ENCODE measurements around the gene ACACB. TPM values are rescaled to one million over a fixed set of nuclear protein-coding genes. Genes with fewer than 3 reads are reported as not detected.

Gene ACACB
- total and polyA plus RNA-seq, 7 experiments from 2014 or later: 3.8 to 58.3 (median 30.9) TPM

DNA sequence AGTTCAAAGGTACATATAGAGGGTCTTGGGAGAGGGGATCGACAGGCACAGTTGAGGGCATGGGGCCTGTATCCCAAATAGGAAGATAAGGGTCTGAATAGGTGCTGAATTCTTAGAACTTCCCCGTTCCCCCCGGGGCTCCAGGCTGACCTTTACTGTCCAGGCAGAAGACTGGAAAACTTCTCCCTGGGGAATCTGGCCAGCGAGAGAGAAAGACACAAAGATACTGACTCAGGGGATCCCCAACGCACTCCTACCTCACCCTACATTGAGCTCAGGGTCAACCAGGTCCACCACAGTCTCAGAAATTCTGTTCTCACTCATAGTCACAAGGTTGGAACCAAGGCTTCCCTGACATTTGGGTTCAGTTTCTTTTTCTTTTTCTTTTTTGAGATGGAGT, 46.2 kb downstream of the ACACB start:
- H3K4me1 Mint-ChIP-seq: peaks cover 0 to 15% (median 5%) of the 10 kb centered on the region in 7 donors
- Histone ChIP-seq H3K4me3 (ENCODE audit: low read length) (no peak overlapping the region), H3K36me3 (ENCODE audit: control insufficient read depth in 2 of 3, insufficient read depth in 3 of 3, low read length in 3 of 3) (peaks cover 0 to under 1% (median 0%) of the 10 kb centered on the region in 3 experiments), H3K27ac (ENCODE audit: low read depth, low read length) (no peak overlapping the region), H3K27me3 (ENCODE audit: control insufficient read depth in 2 of 2, insufficient read depth in 2 of 2, low read length in 2 of 2) (no peaks in the 10 kb centered on the region), H3K4me1 (ENCODE audit: control insufficient read depth in 2 of 2, insufficient read depth in 2 of 2, low read length in 2 of 2) (no peaks in the 10 kb centered on the region), H3K9me3 (ENCODE audit: control insufficient read depth in 2 of 3, low read length in 3 of 3) (no peaks in the 10 kb centered on the region)
- DNase-seq (no peak), ATAC-seq (no peak)
- no peak overlapping the region for H3K4me3 Mint-ChIP-seq
- H3K27ac Mint-ChIP-seq: no peak overlapping the region
- no peaks in the 10 kb centered on the region for H3K27me3 Mint-ChIP-seq
- no peaks in the 10 kb centered on the region for H3K9me3 Mint-ChIP-seq
- intact Hi-C loops (cut with micrococcal nuclease): no loop called here
- POLR2A ChIA-PET: no interaction called here
- peaks cover 0 to 24% (median 7%) of the 10 kb centered on the region in 5 donors for H3K36me3 Mint-ChIP-seq
- CTCF ChIA-PET: no interaction called here

DNA sequence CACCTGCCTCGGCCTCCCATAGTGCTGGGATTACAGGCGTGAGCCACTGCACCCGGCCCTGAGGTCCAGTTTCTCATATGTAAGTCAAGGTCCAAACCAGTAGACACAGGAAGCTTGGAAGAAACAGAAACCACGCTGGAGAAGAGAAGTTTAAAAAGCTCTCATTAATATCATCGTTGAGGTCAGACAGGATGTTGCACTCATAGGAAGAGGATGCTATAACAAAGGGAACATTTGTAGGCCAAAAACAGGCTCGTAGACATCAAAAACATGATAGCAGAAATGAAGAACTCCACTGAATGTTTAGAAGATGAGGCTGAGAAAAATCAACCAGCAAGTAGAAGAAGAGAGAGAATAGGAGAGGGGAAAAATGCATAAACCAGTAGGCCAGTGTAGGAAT, 46.8 kb downstream of the ACACB start:
- H3K9me3 ChIP-seq (ENCODE audit: control insufficient read depth in 2 of 3, low read length in 3 of 3): no peaks in the 10 kb centered on the region
- no peaks in the 10 kb centered on the region for H3K9me3 Mint-ChIP-seq
- H3K36me3 ChIP-seq (ENCODE audit: control insufficient read depth in 2 of 3, insufficient read depth in 3 of 3, low read length in 3 of 3): peaks cover 0 to 6% (median 0%) of the 10 kb centered on the region in 3 experiments
- H3K27ac Mint-ChIP-seq: no peak overlapping the region
- no peaks in the 10 kb centered on the region for H3K27me3 Mint-ChIP-seq
- no peak overlapping the region for H3K27ac ChIP-seq (ENCODE audit: low read depth, low read length)
- H3K36me3 Mint-ChIP-seq: peaks cover 4 to 30% (median 11%) of the 10 kb centered on the region in 5 donors
- ChIA-PET CTCF (no interaction called here), POLR2A (no interaction called here)
- H3K4me1 ChIP-seq (ENCODE audit: control insufficient read depth in 2 of 2, insufficient read depth in 2 of 2, low read length in 2 of 2): no peaks in the 10 kb centered on the region
- intact Hi-C loops (cut with micrococcal nuclease): no loop called here
- H3K27me3 ChIP-seq (ENCODE audit: control insufficient read depth in 2 of 2, insufficient read depth in 2 of 2, low read length in 2 of 2): no peaks in the 10 kb centered on the region
- DNase-seq (no peak), ATAC-seq (no peak)
- no peak overlapping the region for H3K4me3 Mint-ChIP-seq
- H3K4me3 ChIP-seq (ENCODE audit: low read length): no peak overlapping the region
- H3K4me1 Mint-ChIP-seq: peaks cover 0 to 9% (median 5%) of the 10 kb centered on the region in 7 donors

DNA sequence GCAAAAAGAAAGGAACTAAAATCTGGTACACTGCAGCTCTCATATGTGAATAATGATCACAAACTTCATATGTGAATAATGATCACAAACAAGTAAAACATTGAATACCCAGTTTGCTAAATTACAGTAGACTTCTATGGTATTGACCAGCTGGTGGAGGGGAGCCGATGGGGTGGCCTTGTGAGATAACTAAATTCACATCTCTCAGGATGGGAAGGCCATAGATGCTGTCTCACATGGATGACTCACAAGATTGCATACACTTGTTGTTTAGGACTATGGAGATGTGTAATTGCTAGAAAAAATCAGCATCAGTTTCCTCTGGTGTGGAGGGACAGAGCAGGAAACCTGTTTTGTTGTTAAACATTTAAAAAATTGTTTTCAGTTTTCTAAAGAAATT, 49.2 kb downstream of the ACACB start:
- Mint-ChIP-seq H3K36me3 (peaks cover 6 to 46% (median 25%) of the 10 kb centered on the region in 5 donors), H3K9me3 (no peaks in the 10 kb centered on the region), H3K27me3 (no peaks in the 10 kb centered on the region), H3K4me1 (peaks cover 0 to 9% (median 5%) of the 10 kb centered on the region in 7 donors), H3K27ac (peak overlapping the region in 1 of 9 donors; percentile 32), H3K4me3 (no peak overlapping the region)
- ATAC-seq (no peak), DNase-seq (no peak)
- Histone ChIP-seq H3K9me3 (ENCODE audit: control insufficient read depth in 2 of 3, low read length in 3 of 3) (no peaks in the 10 kb centered on the region), H3K27ac (ENCODE audit: low read depth, low read length) (no peak overlapping the region), H3K36me3 (ENCODE audit: control insufficient read depth in 2 of 3, insufficient read depth in 3 of 3, low read length in 3 of 3) (peaks cover 0 to 20% (median 0%) of the 10 kb centered on the region in 3 experiments), H3K27me3 (ENCODE audit: control insufficient read depth in 2 of 2, insufficient read depth in 2 of 2, low read length in 2 of 2) (no peaks in the 10 kb centered on the region), H3K4me3 (ENCODE audit: low read length) (no peak overlapping the region), H3K4me1 (ENCODE audit: control insufficient read depth in 2 of 2, insufficient read depth in 2 of 2, low read length in 2 of 2) (no peaks in the 10 kb centered on the region)
- intact Hi-C loops (cut with micrococcal nuclease): no loop called here
- POLR2A ChIA-PET: no interaction called here
- CTCF ChIA-PET: no interaction called here

DNA sequence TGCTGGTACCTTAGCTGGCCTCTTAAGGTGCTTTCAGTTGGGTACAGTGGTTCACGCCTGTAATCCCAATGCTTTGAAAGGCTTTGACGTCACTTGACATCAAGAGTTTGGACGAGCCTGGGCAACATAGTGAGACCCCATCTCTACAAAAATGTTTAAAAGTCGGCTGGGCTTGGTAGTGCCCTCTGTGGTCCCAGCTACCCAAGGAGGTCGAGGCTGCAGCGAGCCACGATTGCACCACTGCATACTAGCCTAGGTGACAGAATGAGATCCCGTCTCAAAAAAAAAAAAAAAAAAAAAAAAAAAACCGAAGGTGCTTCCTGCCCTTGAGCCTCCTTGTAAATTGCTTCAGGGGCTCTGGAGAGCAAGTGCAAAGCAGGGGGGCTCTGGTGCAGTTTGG, 50.0 kb downstream of the ACACB start:
- ChIA-PET POLR2A (no interaction called here), CTCF (no interaction called here)
- no peak for ATAC-seq
- Histone ChIP-seq H3K4me3 (ENCODE audit: low read length) (no peak overlapping the region), H3K36me3 (ENCODE audit: control insufficient read depth in 2 of 3, insufficient read depth in 3 of 3, low read length in 3 of 3) (peaks cover 0 to 21% (median 0%) of the 10 kb centered on the region in 3 experiments), H3K4me1 (ENCODE audit: control insufficient read depth in 2 of 2, insufficient read depth in 2 of 2, low read length in 2 of 2) (no peaks in the 10 kb centered on the region), H3K27me3 (ENCODE audit: control insufficient read depth in 2 of 2, insufficient read depth in 2 of 2, low read length in 2 of 2) (no peaks in the 10 kb centered on the region), H3K27ac (ENCODE audit: low read depth, low read length) (no peak overlapping the region), H3K9me3 (ENCODE audit: control insufficient read depth in 2 of 3, low read length in 3 of 3) (no peaks in the 10 kb centered on the region)
- no peaks in the 10 kb centered on the region for H3K27me3 Mint-ChIP-seq
- H3K36me3 Mint-ChIP-seq: peaks cover 6 to 43% (median 26%) of the 10 kb centered on the region in 5 donors
- no peaks in the 10 kb centered on the region for H3K9me3 Mint-ChIP-seq
- no peak overlapping the region for H3K27ac Mint-ChIP-seq
- intact Hi-C loops (cut with micrococcal nuclease): no loop called here
- no peak overlapping the region for H3K4me3 Mint-ChIP-seq
- H3K4me1 Mint-ChIP-seq: peaks cover 0 to 9% (median 5%) of the 10 kb centered on the region in 7 donors
- DNase-seq: no peak

DNA sequence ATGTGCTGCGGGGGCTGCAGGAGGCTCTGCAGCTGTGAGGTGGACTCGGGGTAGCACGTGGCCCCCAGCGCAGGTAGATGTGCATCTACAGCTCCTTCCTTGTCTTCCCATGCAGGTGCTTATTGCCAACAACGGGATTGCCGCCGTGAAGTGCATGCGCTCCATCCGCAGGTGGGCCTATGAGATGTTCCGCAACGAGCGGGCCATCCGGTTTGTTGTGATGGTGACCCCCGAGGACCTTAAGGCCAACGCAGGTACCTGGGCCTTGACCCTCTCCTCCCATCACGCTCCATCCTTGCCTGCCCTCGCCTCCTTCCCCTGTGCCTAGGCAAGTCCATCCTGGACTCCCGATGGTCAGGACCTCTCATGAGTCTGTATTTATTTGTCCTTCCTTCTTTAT, 51.4 kb downstream of the ACACB start:
- DNase-seq (no peak), ATAC-seq (no peak)
- Mint-ChIP-seq H3K9me3 (peaks cover 0 to 2% (median 0%) of the 10 kb centered on the region in 11 donors), H3K27me3 (no peaks in the 10 kb centered on the region), H3K4me3 (no peak overlapping the region), H3K36me3 (peaks cover 16 to 57% (median 40%) of the 10 kb centered on the region in 5 donors), H3K4me1 (peaks cover 0 to 7% (median 5%) of the 10 kb centered on the region in 7 donors), H3K27ac (no peak overlapping the region)
- Histone ChIP-seq H3K4me1 (ENCODE audit: control insufficient read depth in 2 of 2, insufficient read depth in 2 of 2, low read length in 2 of 2) (no peaks in the 10 kb centered on the region), H3K36me3 (ENCODE audit: control insufficient read depth in 2 of 3, insufficient read depth in 3 of 3, low read length in 3 of 3) (peaks cover 0 to 35% (median 2%) of the 10 kb centered on the region in 3 experiments), H3K9me3 (ENCODE audit: control insufficient read depth in 2 of 3, low read length in 3 of 3) (no peaks in the 10 kb centered on the region), H3K4me3 (ENCODE audit: low read length) (no peak overlapping the region), H3K27ac (ENCODE audit: low read depth, low read length) (no peak overlapping the region), H3K27me3 (ENCODE audit: control insufficient read depth in 2 of 2, insufficient read depth in 2 of 2, low read length in 2 of 2) (no peaks in the 10 kb centered on the region)
- POLR2A ChIA-PET: no interaction called here
- CTCF ChIA-PET: no interaction called here
- intact Hi-C loops (cut with micrococcal nuclease): no loop called here

GRCh38 chr12:109169262-109169661, 52.9 kb downstream of the ACACB start:
- Histone ChIP-seq H3K4me3 (ENCODE audit: low read length) (no peak overlapping the region), H3K27ac (ENCODE audit: low read depth, low read length) (no peak overlapping the region), H3K4me1 (ENCODE audit: control insufficient read depth in 2 of 2, insufficient read depth in 2 of 2, low read length in 2 of 2) (no peaks in the 10 kb centered on the region), H3K36me3 (ENCODE audit: control insufficient read depth in 2 of 3, insufficient read depth in 3 of 3, low read length in 3 of 3) (peaks cover 0 to 48% (median 9%) of the 10 kb centered on the region in 3 experiments), H3K27me3 (ENCODE audit: control insufficient read depth in 2 of 2, insufficient read depth in 2 of 2, low read length in 2 of 2) (no peaks in the 10 kb centered on the region), H3K9me3 (ENCODE audit: control insufficient read depth in 2 of 3, low read length in 3 of 3) (no peaks in the 10 kb centered on the region)
- no peaks in the 10 kb centered on the region for H3K27me3 Mint-ChIP-seq
- ChIA-PET CTCF (no interaction called here), POLR2A (no interaction called here)
- H3K4me1 Mint-ChIP-seq: peaks cover 0 to 3% (median 0%) of the 10 kb centered on the region in 7 donors
- H3K27ac Mint-ChIP-seq: no peak overlapping the region
- no peak for DNase-seq
- no peak overlapping the region for H3K4me3 Mint-ChIP-seq
- H3K9me3 Mint-ChIP-seq: peaks cover 0 to 14% (median 0%) of the 10 kb centered on the region in 11 donors
- intact Hi-C loops (cut with micrococcal nuclease): no loop called here
- no peak for ATAC-seq
- H3K36me3 Mint-ChIP-seq: peaks cover 19 to 68% (median 49%) of the 10 kb centered on the region in 5 donors

- DNase-seq (no peak), ATAC-seq (no peak)
- ChIA-PET CTCF (no interaction called here), POLR2A (no interaction called here)
- intact Hi-C loops (cut with micrococcal nuclease): no loop called here
- no peaks in the 10 kb centered on the region for H3K4me1 ChIP-seq (ENCODE audit: control insufficient read depth in 2 of 2, insufficient read depth in 2 of 2, low read length in 2 of 2)
- Mint-ChIP-seq H3K4me3 (no peak overlapping the region), H3K27me3 (no peaks in the 10 kb centered on the region), H3K4me1 (peaks cover 0 to 3% (median 0%) of the 10 kb centered on the region in 7 donors), H3K36me3 (peaks cover 20 to 71% (median 52%) of the 10 kb centered on the region in 5 donors), H3K9me3 (peaks cover 0 to 14% (median 0%) of the 10 kb centered on the region in 11 donors), H3K27ac (no peak overlapping the region)
- no peaks in the 10 kb centered on the region for H3K9me3 ChIP-seq (ENCODE audit: control insufficient read depth in 2 of 3, low read length in 3 of 3)
- no peak overlapping the region for H3K4me3 ChIP-seq (ENCODE audit: low read length)
- H3K27me3 ChIP-seq (ENCODE audit: control insufficient read depth in 2 of 2, insufficient read depth in 2 of 2, low read length in 2 of 2): no peaks in the 10 kb centered on the region
- peaks cover 0 to 48% (median 12%) of the 10 kb centered on the region in 3 experiments for H3K36me3 ChIP-seq (ENCODE audit: control insufficient read depth in 2 of 3, insufficient read depth in 3 of 3, low read length in 3 of 3)
- H3K27ac ChIP-seq (ENCODE audit: low read depth, low read length): no peak overlapping the region
These were observed 53.3 kb downstream of the ACACB start for GRCh38 chr12:109169686-109170085.
